Cardiac muscle cell (in vitro differentiated cells and primary cell): Measurements from ENCODE around the gene ARF3. TPM values are rescaled to one million over a fixed set of nuclear protein-coding genes. Genes with fewer than 3 reads are reported as not detected.
A peak's percentile ranks its signal among the peaks of the same experiment; 100 is the strongest.

Experiments used
- DNase-seq, 2 donors: peaks; one replicate each; pipeline versions ENCODE4 v3.0.0 to v3.0.0-alpha.2; 2010 to 2017; ENCODE audit warnings: low read depth in 1 of 2, low spot score in 1 of 2
- H3K27ac ChIP-seq: fragments of 200-600 bp; sonication (generic); 2 replicates; pipeline ENCODE4 v1.5.1; 2016
- H3K27me3 ChIP-seq: fragments of 200-600 bp; sonication (generic); 2 replicates; pipeline ENCODE4 v1.6.0; 2016; ENCODE audit warnings: control low read depth
- H3K36me3 ChIP-seq: fragments of 200-600 bp; sonication (generic); 2 replicates; pipeline ENCODE4 v1.5.1; 2016; ENCODE audit warnings: control low read depth
- H3K4me1 ChIP-seq: fragments of 200-600 bp; sonication (generic); 2 replicates; pipeline ENCODE4 v1.8.1; 2017; ENCODE audit warnings: low read depth, mild to moderate bottlenecking, mixed run types
- H3K4me3 ChIP-seq: fragments of 200-600 bp; sonication (generic); 2 replicates; pipeline ENCODE4 v1.5.1; 2016; ENCODE audit warnings: mild to moderate bottlenecking
- H3K9me3 ChIP-seq: fragments of 200-600 bp; sonication (generic); 2 replicates; pipeline ENCODE4 v1.5.1; 2017; ENCODE audit warnings: low read depth, mild to moderate bottlenecking, control low read depth
- polyA plus RNA-seq: library from polyadenylated mRNA; unstranded; fragments of >200 nt; fragmentation: Nextera tagmentation; extraction: Ambion mirVana; gene quantifications from 2 replicates; pipeline ENCODE4 v1.2.1, GENCODE V29; 2016
- total RNA-seq: library from RNA; depleted of rRNA; stranded (reverse); fragments of >200 nt; gene quantifications from 2 replicates; pipeline ENCODE4 v1.2.3, GENCODE V29; 2016
- TF ChIP-seq, protein P1 (sequence below): IDR thresholded peaks from 2 replicates; pipeline ENCODE4 v1.5.1; 2012; ENCODE audit warnings: low read depth, mild to moderate bottlenecking, low read length

The ARF3 gene
- total and polyA plus RNA-seq, 2 experiments from 2014 or later: 106 to 120 TPM

DNA sequence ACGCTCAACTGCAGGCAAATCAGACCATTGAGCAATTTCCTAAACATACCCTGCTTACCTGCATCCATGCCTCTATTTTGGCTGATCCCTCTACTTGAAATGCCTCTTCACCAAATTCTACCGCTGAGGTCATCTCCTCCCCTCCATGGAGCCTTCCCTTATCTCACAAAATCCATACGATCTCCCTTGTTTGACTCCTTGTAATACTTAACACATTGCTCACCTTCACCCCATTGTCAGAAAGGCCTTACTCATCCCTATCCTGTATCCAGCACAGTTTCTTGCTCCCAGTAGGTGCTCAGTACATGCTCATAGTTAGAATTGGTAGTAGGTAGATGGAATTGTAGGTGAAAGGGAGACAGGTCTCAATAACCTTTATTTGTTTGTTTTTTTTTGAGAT lies 36.5 kb upstream of the ARF3 start:
- Histone ChIP-seq H3K27ac (no peak overlapping the region), H3K27me3 (peaks cover 64% of the 10 kb centered on the region), H3K4me1 (peaks cover 7% of the 10 kb centered on the region), H3K36me3 (no peaks in the 10 kb centered on the region), H3K9me3 (no peaks in the 10 kb centered on the region), H3K4me3 (no peak overlapping the region)
- no peak for DNase-seq
- TF ChIP-seq, protein P1, sequence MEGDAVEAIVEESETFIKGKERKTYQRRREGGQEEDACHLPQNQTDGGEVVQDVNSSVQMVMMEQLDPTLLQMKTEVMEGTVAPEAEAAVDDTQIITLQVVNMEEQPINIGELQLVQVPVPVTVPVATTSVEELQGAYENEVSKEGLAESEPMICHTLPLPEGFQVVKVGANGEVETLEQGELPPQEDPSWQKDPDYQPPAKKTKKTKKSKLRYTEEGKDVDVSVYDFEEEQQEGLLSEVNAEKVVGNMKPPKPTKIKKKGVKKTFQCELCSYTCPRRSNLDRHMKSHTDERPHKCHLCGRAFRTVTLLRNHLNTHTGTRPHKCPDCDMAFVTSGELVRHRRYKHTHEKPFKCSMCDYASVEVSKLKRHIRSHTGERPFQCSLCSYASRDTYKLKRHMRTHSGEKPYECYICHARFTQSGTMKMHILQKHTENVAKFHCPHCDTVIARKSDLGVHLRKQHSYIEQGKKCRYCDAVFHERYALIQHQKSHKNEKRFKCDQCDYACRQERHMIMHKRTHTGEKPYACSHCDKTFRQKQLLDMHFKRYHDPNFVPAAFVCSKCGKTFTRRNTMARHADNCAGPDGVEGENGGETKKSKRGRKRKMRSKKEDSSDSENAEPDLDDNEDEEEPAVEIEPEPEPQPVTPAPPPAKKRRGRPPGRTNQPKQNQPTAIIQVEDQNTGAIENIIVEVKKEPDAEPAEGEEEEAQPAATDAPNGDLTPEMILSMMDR: no peak

- TF ChIP-seq, protein P1: no peak
- Histone ChIP-seq H3K27ac (no peak overlapping the region), H3K27me3 (peaks cover 63% of the 10 kb centered on the region), H3K36me3 (no peaks in the 10 kb centered on the region), H3K9me3 (no peaks in the 10 kb centered on the region), H3K4me1 (peaks cover 5% of the 10 kb centered on the region), H3K4me3 (no peak overlapping the region)
- DNase-seq: no peak
Measured at GRCh38 chr12:48991247-48992050, 34.2 kb upstream of the ARF3 start.

GRCh38 chr12:48990552-48990951 lies 33.3 kb upstream of the ARF3 start:
- H3K9me3 ChIP-seq: no peaks in the 10 kb centered on the region
- H3K4me1 ChIP-seq: peaks cover 5% of the 10 kb centered on the region
- H3K36me3 ChIP-seq: no peaks in the 10 kb centered on the region
- peaks cover 57% of the 10 kb centered on the region for H3K27me3 ChIP-seq
- no peak overlapping the region for H3K27ac ChIP-seq
- TF ChIP-seq, protein P1: no peak
- DNase-seq: no peak
- H3K4me3 ChIP-seq: no peak overlapping the region

- Histone ChIP-seq H3K9me3 (no peaks in the 10 kb centered on the region), H3K27ac (no peak overlapping the region), H3K27me3 (peaks cover 55% of the 10 kb centered on the region), H3K4me1 (peaks cover 5% of the 10 kb centered on the region), H3K4me3 (no peak overlapping the region), H3K36me3 (no peaks in the 10 kb centered on the region)
- TF ChIP-seq, protein P1: peak; percentile 88
- peak; percentile 58 to 83 for DNase-seq
Measured at GRCh38 chr12:48988030-48988649, 30.9 kb upstream of the ARF3 start.

DNA sequence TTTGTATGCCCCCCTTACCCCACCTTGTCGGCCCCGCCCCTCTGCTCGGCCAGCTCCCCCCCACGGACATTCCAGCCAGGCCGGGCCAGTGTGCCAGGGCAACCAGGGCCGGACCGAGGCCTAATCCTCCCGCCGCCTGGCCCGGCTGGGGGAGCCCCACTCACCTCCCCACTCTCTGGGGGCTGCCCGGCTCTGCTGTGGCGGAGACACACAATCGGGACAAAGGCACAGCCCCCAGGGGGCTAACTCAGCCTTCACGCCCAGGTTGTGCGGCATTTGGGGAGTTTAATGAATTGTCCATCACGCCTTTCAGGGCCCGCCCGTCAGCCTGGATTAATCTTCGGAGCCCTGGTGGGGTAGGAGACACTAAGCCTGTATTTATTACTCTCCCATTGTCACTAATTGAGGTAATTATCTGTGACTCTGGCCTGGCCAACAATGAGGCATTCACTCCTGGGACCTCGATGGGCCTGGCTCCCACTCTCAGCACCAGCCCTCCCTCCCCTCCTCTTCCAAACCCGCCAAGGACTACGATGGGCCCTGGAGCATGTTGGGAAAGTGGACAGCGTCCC lies 29.5 kb upstream of the ARF3 start:
- TF ChIP-seq, protein P1: no peak
- no peak for DNase-seq
- no peaks in the 10 kb centered on the region for H3K36me3 ChIP-seq
- peaks cover 5% of the 10 kb centered on the region for H3K4me1 ChIP-seq
- H3K27ac ChIP-seq: no peak overlapping the region
- no peak overlapping the region for H3K4me3 ChIP-seq
- H3K9me3 ChIP-seq: no peaks in the 10 kb centered on the region
- peaks cover 68% of the 10 kb centered on the region for H3K27me3 ChIP-seq
